GM21619 (cell line): ENCODE data around the gene GPLD1.
"Not testable (repeated sequence)": the region's sequence is repeated elsewhere in the genome, so short reads cannot be mapped to it uniquely, and the experiment has no call there.

Experiments used
- ATAC-seq: cut with Tn5 transposase; IDR thresholded peaks from one replicate; pipeline ENCODE4 v1.9.1; 2021; ENCODE audit not compliant: unreplicated experiment

The GPLD1 gene

GRCh38 chr6:24415753-24416152, 73.6 kb downstream of the GPLD1 start:
- no peak for ATAC-seq

- ATAC-seq, result not testable (repeated sequence)
Observed at GRCh38 chr6:24414531-24414930, 74.8 kb downstream of the GPLD1 start.

- no peak for ATAC-seq
Observed at GRCh38 chr6:24412294-24412693, 77.1 kb downstream of the GPLD1 start.

GRCh38 chr6:24410622-24411021, 78.8 kb downstream of the GPLD1 start:
- ATAC-seq, result no peak

- peak; percentile 94 for ATAC-seq
Observed at GRCh38 chr6:24408719-24409410, 80.5 kb downstream of the GPLD1 start.

GRCh38 chr6:24405262-24405661, 84.1 kb downstream of the GPLD1 start:
- no peak for ATAC-seq

- no peak for ATAC-seq
Observed at GRCh38 chr6:24403501-24403824, 85.9 kb downstream of the GPLD1 start.

GRCh38 chr6:24402697-24403500, 86.5 kb downstream of the GPLD1 start, which contains the start of gene MRS2:
MRS2 (plus strand) TSS chr6:24402936; CDS start chr6:24403047, 111 bp downstream.
- ATAC-seq, result peak; percentile 94

- ATAC-seq, result no peak
Observed at GRCh38 chr6:24401458-24401857, 87.9 kb downstream of the GPLD1 start.

- ATAC-seq, result not testable (repeated sequence)
Observed at GRCh38 chr6:24400045-24401039, 89.0 kb downstream of the GPLD1 start.

GRCh38 chr6:24397631-24398030, 91.7 kb downstream of the GPLD1 start:
- ATAC-seq, result no peak

GRCh38 chr6:24396824-24397223, 92.6 kb downstream of the GPLD1 start:
- ATAC-seq, result no peak

GRCh38 chr6:24394780-24395437, 94.5 kb downstream of the GPLD1 start:
- no peak for ATAC-seq

- ATAC-seq, result no peak
Observed at GRCh38 chr6:24394061-24394779, 95.2 kb downstream of the GPLD1 start.

- peak; percentile 94 for ATAC-seq
Observed at GRCh38 chr6:24391756-24392405, 97.5 kb downstream of the GPLD1 start.

- no peak for ATAC-seq
Observed at GRCh38 chr6:24391208-24391607, 98.2 kb downstream of the GPLD1 start.

- ATAC-seq, result no peak
Observed at GRCh38 chr6:24387818-24388217, 101.6 kb downstream of the GPLD1 start.

- no peak for ATAC-seq
Observed at GRCh38 chr6:24385536-24386269, 103.7 kb downstream of the GPLD1 start.
